NCI-H82 (cell line): ENCODE results near the gene CPE.
A peak's percentile ranks its signal among the peaks of the same experiment; 100 is the strongest.
"Not testable (repeated sequence)": the region's sequence is repeated elsewhere in the genome, so short reads cannot be mapped to it uniquely, and the experiment has no call there.

Experiments
- DNase-seq: peaks from one replicate; lab custom pipeline; 2025; lab: John Stamatoyannopoulos, UW

Gene CPE

DNA sequence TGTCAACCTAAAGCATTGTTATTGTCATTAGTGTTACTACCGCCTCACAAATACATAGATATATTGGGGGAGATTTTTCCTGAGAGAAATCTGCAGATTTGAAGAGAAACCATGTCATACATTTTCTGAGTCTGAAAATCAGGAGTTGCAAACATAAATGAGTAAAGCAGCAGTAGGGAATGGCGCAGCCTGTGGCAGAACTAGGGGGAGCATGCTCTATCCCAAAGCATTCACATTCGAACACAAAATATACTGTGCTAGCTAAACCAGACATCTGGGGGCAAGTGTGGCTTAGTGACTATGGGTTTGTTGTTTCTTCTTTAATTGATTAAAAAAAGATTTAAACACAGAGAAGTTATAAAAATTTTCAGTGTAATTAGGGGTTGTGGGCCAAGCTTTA, 83.2 kb downstream of the CPE start:
- DNase-seq = no peak

DNA sequence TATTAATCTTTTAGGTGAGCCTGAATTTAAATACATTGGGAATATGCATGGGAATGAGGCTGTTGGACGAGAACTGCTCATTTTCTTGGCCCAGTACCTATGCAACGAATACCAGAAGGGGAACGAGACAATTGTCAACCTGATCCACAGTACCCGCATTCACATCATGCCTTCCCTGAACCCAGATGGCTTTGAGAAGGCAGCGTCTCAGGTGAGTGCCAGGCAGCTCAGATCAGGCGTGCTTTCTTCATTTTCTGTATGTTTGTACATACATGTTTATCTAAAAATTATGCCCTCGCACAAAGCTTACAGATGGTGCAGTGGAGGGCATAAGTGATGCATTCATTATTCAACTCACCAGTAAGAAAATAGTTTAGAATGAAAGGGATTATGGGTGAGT, 85.6 kb downstream of the CPE start:
- peak; percentile 10 for DNase-seq

- peak; percentile 48 for DNase-seq
These were observed 86.1 kb downstream of the CPE start for GRCh38 chr4:165464813-165465381.

GRCh38 chr4:165470009-165470408, 91.2 kb downstream of the CPE start:
- no peak for DNase-seq

- peak; percentile 5 for DNase-seq
These were observed 94.3 kb downstream of the CPE start for GRCh38 chr4:165472943-165473676.

DNA sequence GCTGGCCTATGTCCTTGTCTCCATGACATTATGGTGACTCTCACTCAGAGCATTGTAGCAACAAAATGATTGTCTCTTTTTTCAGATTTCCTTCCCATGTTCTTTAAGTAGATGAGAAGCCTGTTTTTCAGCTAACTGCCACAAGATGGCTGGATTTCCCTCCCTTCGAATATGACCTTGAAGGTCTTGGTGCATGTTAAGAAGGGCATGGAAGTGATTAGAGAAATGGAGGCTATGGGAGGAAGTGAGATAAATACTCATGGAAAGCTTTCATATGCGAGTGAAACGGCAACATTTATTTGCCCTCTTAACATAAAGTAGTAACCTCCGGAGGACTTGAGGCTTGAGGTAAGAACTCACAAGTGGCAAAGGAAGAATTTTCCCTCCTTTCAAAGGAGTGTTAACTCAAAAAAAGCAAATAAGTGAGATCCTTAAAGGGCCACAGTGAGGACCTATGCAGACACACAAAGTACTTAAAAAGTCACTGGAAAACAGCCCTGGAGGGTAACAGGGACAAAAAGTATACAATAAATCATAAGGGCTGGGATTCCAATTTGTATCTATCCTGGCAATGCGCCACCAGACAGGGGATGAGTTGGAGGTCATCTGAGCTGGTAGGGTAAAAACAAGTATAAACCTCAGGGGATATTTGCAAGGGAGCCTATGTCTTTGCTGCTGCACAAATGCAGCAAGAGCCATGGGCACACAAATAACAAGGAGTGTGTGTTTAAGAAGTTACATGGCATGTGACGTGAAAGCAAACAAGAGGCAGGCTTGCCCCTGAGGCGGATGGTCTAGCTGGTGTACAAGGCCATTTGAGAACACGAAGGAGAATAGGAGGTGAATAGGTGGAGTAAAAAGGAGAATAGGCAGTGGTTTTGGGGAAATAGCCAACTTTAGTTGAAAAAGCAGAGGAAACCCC, 96.2 kb downstream of the CPE start:
- no peak for DNase-seq

DNA sequence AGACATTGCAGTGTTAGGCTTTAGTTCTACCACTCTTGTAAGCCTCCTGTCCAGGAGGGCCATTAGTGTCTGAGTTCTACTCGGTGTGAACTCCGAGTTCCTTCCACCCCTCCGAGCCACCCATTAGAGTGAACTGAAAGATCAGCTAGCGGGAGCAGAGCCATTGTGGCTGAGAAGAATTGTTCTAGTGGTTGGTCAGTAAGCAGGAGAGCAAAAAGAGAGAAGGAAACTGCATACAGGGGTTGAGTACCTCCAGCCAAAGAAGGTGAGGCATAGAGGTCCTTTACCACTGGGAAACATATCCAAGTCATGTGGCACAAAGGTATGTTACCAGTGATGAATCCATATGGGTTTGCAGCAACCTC, 96.9 kb downstream of the CPE start:
- DNase-seq = no peak

GRCh38 chr4:165476214-165477098, 97.6 kb downstream of the CPE start:
- no peak for DNase-seq

- no peak for DNase-seq
These were observed 99.0 kb downstream of the CPE start for GRCh38 chr4:165477799-165478198.

DNA sequence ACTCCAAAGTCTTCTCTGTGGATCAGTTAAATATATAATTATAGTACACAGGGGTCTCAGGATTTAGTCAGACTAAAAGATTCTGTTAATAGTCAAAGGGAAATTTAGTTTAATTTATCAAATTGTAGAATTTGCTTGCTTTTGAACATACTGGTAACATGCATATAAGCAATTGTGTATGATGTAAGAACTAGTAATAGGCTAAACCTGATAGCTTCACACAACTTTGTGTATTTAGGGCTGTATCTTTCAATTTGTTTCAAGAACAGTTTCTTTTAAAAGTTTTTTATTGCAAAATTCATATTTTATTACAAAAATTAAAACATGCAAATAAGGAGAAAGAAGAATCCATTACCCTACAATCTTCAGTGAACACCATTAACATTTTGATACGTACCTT, 99.5 kb downstream of the CPE start:
- DNase-seq = no peak

DNA sequence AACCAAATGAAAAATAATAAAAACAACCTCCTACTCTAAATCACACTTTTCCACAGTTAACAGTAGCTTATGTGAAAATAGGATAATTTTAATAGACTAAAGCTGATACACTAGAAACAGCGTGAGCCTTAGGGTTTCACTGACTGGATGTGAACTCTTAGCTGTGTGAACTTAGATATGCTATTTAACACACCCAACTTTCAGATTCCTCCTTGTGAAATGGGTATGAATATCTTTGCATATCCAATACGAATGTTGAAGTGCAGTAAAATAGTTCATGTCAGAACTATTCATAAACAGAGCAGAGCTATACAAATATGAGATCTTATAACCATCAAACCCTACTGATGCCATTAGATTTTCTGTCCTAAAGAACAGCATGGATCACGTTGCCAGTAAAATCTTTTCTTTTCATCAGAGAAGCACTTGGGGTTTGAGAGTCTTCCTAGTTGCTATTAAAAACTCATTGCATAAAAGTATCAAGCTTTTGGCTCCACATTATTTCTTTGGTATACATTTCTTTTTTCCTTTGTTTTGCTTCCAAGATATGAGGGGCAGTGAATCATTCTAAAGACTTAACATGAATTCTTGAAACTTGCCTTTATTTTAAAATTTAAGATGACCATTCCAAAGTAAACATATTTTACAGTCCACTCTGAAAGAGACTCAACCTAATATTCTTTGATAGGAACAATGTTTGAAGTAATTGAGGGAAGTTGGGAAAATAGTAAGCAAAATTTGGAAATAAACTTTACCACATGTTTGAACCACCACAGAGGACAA, 102.4 kb downstream of the CPE start:
- DNase-seq = no peak

DNA sequence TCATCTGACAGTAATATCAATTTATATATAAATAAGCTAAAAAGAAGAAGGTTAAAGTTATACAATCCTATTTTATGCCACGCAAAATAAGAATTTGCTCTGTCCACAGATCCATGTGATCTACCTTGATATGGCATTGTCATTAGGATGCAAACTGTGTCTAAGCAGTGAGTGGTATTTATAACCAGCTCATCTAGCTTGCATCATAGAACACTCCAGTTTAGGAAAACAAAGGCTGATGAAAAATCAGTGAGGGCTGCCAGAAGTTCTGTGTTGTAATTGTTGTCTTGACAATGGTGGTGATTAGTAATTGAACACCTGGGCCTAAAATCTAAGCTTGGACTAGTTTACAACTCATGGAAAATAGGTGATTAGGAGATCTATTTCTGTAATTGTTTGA, 111.0 kb downstream of the CPE start:
- DNase-seq = peak; percentile 14

GRCh38 chr4:165492583-165492982, 113.8 kb downstream of the CPE start:
- not testable (repeated sequence) for DNase-seq

GRCh38 chr4:165493359-165493758, 114.6 kb downstream of the CPE start:
- DNase-seq = peak; percentile 82

GRCh38 chr4:165502916-165503907, 124.4 kb downstream of the CPE start:
- DNase-seq = peak; percentile 26

DNA sequence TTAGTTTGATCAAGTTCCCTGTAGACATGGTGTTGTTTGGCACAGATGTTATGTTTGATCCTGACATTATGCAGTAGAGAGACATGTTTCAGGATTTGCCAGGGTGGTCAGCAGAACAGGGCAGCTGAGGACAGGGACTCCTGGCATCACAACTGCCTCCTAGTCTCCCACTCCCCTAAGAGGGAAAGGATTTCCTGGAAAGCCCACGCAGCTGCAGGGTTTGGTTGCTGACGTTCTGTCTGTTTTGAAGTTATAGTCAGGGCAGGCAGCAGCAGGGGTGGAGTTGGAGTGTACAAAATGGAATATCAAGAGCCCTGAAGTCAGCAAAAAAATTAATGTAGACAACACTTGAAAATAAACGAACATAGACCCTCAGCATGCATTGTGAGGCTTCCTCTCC, 125.4 kb downstream of the CPE start:
- DNase-seq = peak; percentile 90

DNA sequence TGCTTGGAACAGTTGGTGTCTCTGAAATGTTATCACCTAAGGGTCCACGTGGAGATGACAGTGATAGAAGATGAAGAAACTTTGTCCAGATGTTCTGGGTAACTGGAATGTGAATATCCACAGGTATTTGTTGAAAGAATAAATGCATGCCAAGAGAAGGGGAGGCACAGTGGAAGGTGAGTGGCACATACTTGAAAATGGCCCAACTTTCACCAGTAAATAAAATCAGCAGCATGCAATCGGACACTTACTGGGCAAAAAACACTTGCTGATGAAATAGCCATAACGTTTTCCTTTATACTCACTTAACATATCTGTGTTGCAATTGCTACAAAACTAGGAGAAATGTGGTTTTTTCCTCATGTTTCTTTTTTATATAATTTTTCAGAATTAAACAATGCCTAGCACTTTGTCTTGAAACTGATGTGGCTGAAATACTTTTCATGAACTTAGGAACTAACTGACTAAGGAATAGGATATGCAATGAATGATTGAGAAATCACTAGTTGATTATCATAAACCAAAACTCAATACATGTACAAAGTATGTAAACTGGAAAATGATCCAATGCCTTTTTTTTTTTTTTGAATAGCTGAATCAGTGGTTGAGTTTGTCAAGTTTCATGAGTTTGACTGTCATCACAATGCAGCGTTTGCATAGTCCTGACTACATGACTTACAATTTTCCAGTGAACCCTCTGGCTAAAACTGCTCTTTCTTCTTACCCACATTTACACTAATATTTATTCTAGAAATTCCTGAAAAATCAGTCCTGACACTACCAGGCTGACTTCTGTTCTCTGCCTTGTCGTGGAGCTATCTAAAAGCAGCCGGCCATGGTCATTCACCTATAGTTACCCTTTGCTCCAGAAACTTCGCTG, 127.4 kb downstream of the CPE start:
- no peak for DNase-seq

DNA sequence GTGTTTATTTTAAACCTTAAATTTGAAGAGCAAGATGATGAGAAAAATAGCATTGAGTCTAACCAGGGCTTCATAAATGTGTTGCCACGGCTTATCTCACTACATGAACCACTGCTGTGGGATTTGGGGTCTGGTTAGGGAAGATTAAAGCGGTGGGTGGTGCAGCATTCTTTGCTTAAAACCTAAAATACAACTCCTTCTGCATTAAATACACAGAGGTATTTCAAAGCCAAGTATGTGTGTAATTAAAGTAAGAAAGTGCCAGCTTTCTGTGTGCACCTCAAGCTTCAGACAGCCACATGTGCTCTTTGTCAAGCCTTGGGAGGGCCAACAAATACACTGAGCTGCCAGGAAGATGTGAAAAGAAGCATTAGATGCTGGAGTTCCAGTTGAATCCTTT, 128.0 kb downstream of the CPE start:
- DNase-seq = no peak

DNA sequence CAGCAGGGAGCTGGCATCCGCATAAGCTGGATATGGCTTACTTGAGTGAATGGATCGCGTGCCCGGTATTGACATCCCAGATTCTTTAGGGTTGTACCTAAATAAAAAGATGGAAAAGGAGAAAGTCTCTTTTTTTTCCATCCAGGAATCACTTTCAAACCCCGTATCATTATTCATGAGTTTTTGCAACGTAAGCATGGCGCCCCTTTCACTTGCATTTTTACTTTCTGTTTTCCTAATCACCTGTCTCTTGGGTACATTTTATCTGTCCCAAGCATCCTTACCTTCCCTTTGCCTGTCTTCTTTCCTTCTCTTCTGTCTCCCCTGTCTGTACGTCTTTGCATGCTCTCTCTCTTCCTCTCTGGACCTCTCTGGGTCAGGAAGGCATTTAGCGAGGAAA, 128.6 kb downstream of the CPE start:
- no peak for DNase-seq
